Testis (tissue), 3 donors: ENCODE data around the gene ASB3. TPM values are rescaled to one million over a fixed set of nuclear protein-coding genes. Genes with fewer than 3 reads are reported as not detected.

ENCODE experiments used
- DNase-seq: peaks from one replicate; pipeline ENCODE4 v3.0.0-alpha.2; 2019
- H3K27ac ChIP-seq, 2 donors: fragments of 200-600 bp; sonication (generic); one replicate each; pipeline ENCODE4 v1.5.1; 2019
- H3K27me3 ChIP-seq: fragments of 200-600 bp; sonication (generic); one replicate; pipeline ENCODE4 v1.5.1; 2019
- H3K36me3 ChIP-seq: fragments of 200-600 bp; sonication (generic); one replicate; pipeline ENCODE4 v1.5.1; 2017; ENCODE audit warnings: low read depth; ENCODE audit errors: missing control alignments
- H3K4me1 ChIP-seq: fragments of 200-600 bp; sonication (generic); one replicate; pipeline ENCODE4 v1.5.1; 2019
- H3K4me3 ChIP-seq, 2 donors: fragments of 200-600 bp; sonication (generic); one replicate each; pipeline ENCODE4 v1.5.1; 2017 to 2019
- H3K9me3 ChIP-seq: fragments of 200-600 bp; sonication (generic); one replicate; pipeline ENCODE4 v1.5.1; 2017
- POLR2A ChIP-seq: fragments of 450-650 bp; IDR thresholded peaks from one replicate; pipeline ENCODE4 v1.6.1; 2017; ENCODE audit warnings: antibody characterized with exemption, mild to moderate bottlenecking, moderate library complexity
- WGBS, 2 donors: methylation state at CpG; one replicate each; pipeline ENCODE4 v1.1.5; 2018; 5-methylcytosine and 5-hydroxymethylcytosine counted together
- intact Hi-C: fragments of 100-400 bp; cut with DNase I; formaldehyde crosslinking; loops from one replicate; pipeline ENCODE4 v1.15.1; 2023; ENCODE audit warnings: low total_unique reads
- polyA plus RNA-seq: library from polyadenylated mRNA; stranded (reverse); fragments of 350-450 nt; fragmentation: Illumina TruSeq; extraction: RNeasy Lipid Tissue Mini Kit (QIAGEN cat#74804); gene quantifications from one replicate; pipeline ENCODE4 v1.2.3, GENCODE V29; 2014; ENCODE audit warnings: low read depth, low replicate concordance; ENCODE audit not compliant: insufficient read depth
- total RNA-seq, 2 donors: library from RNA; depleted of rRNA; stranded (reverse); fragments of >200 nt; gene quantifications; one replicate each; pipeline ENCODE4 v1.2.3, GENCODE V29; 2016
- TF ChIP-seq, protein P1 (sequence below), 3 experiments: fragments of 450-650 bp in 2 of 3; fragments of 200-600 bp in 1 of 3; sonication (generic) in 1 of 3; IDR thresholded peaks; one replicate each; pipeline ENCODE4 v1.5.1; 2016 to 2019; ENCODE audit warnings: antibody characterized with exemption in 3 of 3, mild to moderate bottlenecking in 2 of 3, moderate library complexity in 1 of 3

The ASB3 gene
- total and polyA plus RNA-seq, 3 donors from 2014 or later, result 26.9 to 31.8 (median 29.0) TPM

DNA sequence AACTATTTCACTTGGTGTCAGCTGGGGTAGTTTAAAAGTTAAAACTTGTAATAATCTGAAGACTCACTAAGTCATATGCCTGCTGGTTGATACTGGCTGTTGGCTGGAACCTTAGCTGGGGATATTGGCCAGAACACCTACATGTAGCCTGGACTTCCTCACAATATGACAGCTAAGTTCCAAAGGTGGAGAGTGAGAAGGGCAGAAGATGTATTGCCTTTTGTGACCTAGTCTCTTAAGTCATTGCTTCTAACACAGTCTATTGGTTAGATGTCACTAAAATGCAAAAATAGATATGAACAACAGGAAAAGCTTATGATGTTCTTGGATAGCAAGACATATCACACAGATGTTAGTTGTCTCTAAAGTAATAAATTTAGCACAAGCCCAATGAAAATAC, 132.4 kb downstream of the ASB3 start:
- no peak for DNase-seq
- intact Hi-C loops, result no loop called here
- Histone ChIP-seq H3K9me3 (no peaks in the 10 kb centered on the region), H3K27me3 (no peaks in the 10 kb centered on the region), H3K4me1 (no peaks in the 10 kb centered on the region), H3K27ac (no peak overlapping the region), H3K4me3 (no peak overlapping the region), H3K36me3 (no peaks in the 10 kb centered on the region)
- TF ChIP-seq POLR2A, result no peak
- TF ChIP-seq, protein P1, sequence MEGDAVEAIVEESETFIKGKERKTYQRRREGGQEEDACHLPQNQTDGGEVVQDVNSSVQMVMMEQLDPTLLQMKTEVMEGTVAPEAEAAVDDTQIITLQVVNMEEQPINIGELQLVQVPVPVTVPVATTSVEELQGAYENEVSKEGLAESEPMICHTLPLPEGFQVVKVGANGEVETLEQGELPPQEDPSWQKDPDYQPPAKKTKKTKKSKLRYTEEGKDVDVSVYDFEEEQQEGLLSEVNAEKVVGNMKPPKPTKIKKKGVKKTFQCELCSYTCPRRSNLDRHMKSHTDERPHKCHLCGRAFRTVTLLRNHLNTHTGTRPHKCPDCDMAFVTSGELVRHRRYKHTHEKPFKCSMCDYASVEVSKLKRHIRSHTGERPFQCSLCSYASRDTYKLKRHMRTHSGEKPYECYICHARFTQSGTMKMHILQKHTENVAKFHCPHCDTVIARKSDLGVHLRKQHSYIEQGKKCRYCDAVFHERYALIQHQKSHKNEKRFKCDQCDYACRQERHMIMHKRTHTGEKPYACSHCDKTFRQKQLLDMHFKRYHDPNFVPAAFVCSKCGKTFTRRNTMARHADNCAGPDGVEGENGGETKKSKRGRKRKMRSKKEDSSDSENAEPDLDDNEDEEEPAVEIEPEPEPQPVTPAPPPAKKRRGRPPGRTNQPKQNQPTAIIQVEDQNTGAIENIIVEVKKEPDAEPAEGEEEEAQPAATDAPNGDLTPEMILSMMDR (IDR thresholded peaks at IDR 0.05), result no peak

DNA sequence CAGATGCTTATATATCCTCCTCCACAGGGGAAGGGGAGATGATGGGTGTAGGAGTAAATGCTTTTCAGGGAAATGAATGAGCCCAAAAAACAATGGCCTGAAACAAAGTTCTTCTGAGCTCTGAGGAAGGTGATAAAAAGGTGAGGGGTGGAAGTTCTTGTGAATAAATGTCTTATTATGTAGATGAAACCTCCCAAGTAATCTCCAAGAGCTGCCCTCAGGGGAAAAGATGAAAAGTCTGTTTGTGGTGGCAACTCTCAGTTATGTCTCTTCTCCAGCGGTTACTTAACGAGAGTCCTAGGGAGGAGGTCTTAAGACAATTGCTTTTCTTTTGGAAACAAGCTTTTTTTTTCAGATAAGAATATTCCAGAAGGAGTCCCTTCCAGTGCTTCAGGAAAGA, 134.6 kb downstream of the ASB3 start:
- WGBS, 2 donors, result 56 to 90% methylated on average over 2 of the region's 2 CpGs
- H3K27ac ChIP-seq, result no peak overlapping the region
- no peaks in the 10 kb centered on the region for H3K9me3 ChIP-seq
- no peaks in the 10 kb centered on the region for H3K36me3 ChIP-seq
- DNase-seq, result no peak
- TF ChIP-seq POLR2A, result no peak
- TF ChIP-seq, protein P1 (IDR thresholded peaks at IDR 0.05), result no peak
- no peak overlapping the region for H3K4me3 ChIP-seq
- no peaks in the 10 kb centered on the region for H3K4me1 ChIP-seq
- H3K27me3 ChIP-seq, result no peaks in the 10 kb centered on the region
- intact Hi-C loops, result no loop called here

DNA sequence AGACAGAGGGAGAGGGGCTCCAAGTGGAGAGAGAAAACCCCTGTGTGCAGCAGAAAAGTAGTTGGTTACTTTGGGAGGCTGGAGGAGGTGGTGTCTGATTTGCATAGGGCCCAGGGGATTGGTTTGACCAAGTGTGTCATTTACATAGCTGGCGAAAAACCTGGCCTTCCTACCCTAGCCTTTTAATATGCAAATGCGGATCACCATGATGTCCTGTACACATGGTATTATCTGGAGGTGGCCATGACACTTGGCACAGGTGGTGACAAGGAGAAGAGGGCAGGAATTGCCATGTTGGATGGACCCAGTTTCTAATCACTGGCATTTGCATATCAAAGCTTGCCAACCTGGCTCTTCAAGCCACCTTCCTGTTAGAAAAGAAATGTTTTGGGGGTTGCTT, 140.0 kb downstream of the ASB3 start:
- 85 to 90% methylated on average over 2 of the region's 2 CpGs for WGBS, 2 donors
- TF ChIP-seq POLR2A, result no peak
- TF ChIP-seq, protein P1 (IDR thresholded peaks at IDR 0.05), result no peak
- H3K27me3 ChIP-seq, result no peaks in the 10 kb centered on the region
- H3K27ac ChIP-seq, result no peak overlapping the region
- H3K36me3 ChIP-seq, result no peaks in the 10 kb centered on the region
- intact Hi-C loops, result no loop called here
- H3K4me3 ChIP-seq, result no peak overlapping the region
- DNase-seq, result no peak
- H3K4me1 ChIP-seq, result no peaks in the 10 kb centered on the region
- no peaks in the 10 kb centered on the region for H3K9me3 ChIP-seq

DNA sequence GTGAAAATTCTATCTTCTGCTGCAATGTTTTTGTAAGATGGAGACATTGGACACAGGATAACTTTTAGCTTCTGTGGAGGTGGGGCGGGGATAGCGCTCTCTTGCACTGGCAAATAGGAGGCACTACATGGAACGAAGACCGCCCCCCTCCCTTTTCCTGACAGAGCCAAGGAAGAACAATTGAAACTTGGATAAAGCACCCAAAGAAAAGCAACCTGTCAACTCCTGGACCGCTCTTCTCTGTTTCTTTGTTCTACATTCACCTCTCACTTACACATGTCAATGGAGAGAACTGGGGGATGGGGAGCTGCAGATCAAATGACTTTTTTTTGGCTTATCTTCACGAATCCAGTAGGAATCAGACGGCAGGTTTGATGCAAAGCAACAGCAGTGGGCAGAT, 145.5 kb downstream of the ASB3 start:
- no peak for DNase-seq
- Histone ChIP-seq H3K36me3 (no peaks in the 10 kb centered on the region), H3K9me3 (no peaks in the 10 kb centered on the region), H3K27ac (no peak overlapping the region), H3K4me1 (no peaks in the 10 kb centered on the region), H3K4me3 (no peak overlapping the region), H3K27me3 (no peaks in the 10 kb centered on the region)
- no peak for TF ChIP-seq POLR2A
- TF ChIP-seq, protein P1 (IDR thresholded peaks at IDR 0.05), result no peak
- WGBS, 2 donors, result 83 to 90% methylated on average over 7 of the region's 7 CpGs
- intact Hi-C loops, result no loop called here

DNA sequence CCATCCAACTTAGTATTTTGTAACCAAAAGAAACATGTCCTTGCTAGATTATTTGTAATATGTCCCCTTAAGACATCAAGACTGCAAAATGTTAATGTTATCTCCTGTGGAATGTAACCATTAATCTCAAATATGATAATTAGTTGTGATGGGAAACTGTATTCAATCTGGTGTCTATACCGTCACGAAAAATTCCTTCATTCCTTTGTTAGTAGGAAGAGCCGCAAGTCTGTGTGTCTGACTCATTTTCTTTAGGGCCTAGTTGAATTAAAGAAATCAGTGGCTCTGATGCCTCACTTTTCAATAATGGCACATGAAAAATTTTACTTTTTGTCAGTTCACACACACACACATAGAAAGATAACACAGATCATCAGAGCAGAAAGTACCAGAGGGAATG, 146.3 kb downstream of the ASB3 start:
- no peaks in the 10 kb centered on the region for H3K9me3 ChIP-seq
- TF ChIP-seq POLR2A, result no peak
- TF ChIP-seq, protein P1 (IDR thresholded peaks at IDR 0.05), result no peak
- no peaks in the 10 kb centered on the region for H3K4me1 ChIP-seq
- 77 to 78% methylated on average over 3 of the region's 3 CpGs for WGBS, 2 donors
- intact Hi-C loops, result no loop called here
- H3K27ac ChIP-seq, result no peak overlapping the region
- H3K27me3 ChIP-seq, result no peaks in the 10 kb centered on the region
- H3K4me3 ChIP-seq, result no peak overlapping the region
- DNase-seq, result no peak
- H3K36me3 ChIP-seq, result no peaks in the 10 kb centered on the region
